HEK293 (cell line): Measurements from ENCODE around the gene DNASE1L3.

Source experiments
- CTCF ChIA-PET: fragments of 350-600 bp; formaldehyde crosslinking; extraction: SDS; loops from one replicate; lab custom pipeline; 2021; ENCODE audit warnings: antibody characterized with exemption; lab: Yijun Ruan, JAX
- POLR2A ChIA-PET: fragments of 300-600 bp; formaldehyde crosslinking; extraction: SDS; loops from one replicate; lab custom pipeline; 2020; ENCODE audit warnings: antibody characterized with exemption, inconsistent platforms; lab: Yijun Ruan, JAX
- H3K27ac ChIP-seq: fragments of 200-500 bp; sonication (Bioruptor generic); 2 replicates; pipeline ENCODE4 v1.5.1; 2014; ENCODE audit warnings: low read depth, low read length, control low read depth, inconsistent platforms; ENCODE audit errors: extremely low read depth
- H3K36me3 ChIP-seq, 2 experiments: fragments of 200-500 bp in 1 of 2; sonication (Bioruptor generic) in 1 of 2; 1 replicate in 1 of 2; 2 replicates in 1 of 2; pipeline ENCODE4 v1.5.1; 2014 to 2017; ENCODE audit warnings: inconsistent platforms in 2 of 2, low read length in 2 of 2; ENCODE audit not compliant: control insufficient read depth in 2 of 2, insufficient read depth in 1 of 2
- H3K4me1 ChIP-seq: fragments of 200-500 bp; sonication (Bioruptor generic); 2 replicates; pipeline ENCODE4 v1.5.1; 2014; ENCODE audit warnings: mild to moderate bottlenecking, low read length, inconsistent platforms; ENCODE audit not compliant: control insufficient read depth, insufficient read depth
- H3K4me3 ChIP-seq: 2 replicates; pipeline ENCODE4 v1.5.1; 2011; ENCODE audit warnings: low read depth, mild to moderate bottlenecking, control low read depth, low read length, moderate library complexity
- H3K9me3 ChIP-seq: fragments of 200-500 bp; sonication (Bioruptor generic); 2 replicates; pipeline ENCODE4 v1.5.1; 2014; ENCODE audit warnings: low read depth, low read length, inconsistent platforms; ENCODE audit not compliant: control insufficient read depth, insufficient read depth
- EGR2 ChIP-seq: fragments of 450-650 bp; formaldehyde crosslinking; IDR thresholded peaks from 2 replicates; pipeline ENCODE4 v1.5.1; 2016; ENCODE audit warnings: low read depth, missing biosample characterization, missing genetic modification characterization
- GLIS2 ChIP-seq: fragments of 450-650 bp; formaldehyde crosslinking; IDR thresholded peaks from 2 replicates; pipeline ENCODE4 v1.5.1; 2016; ENCODE audit warnings: missing biosample characterization, missing genetic modification characterization
- PRDM1 ChIP-seq: fragments of 450-650 bp; formaldehyde crosslinking; IDR thresholded peaks from 2 replicates; pipeline ENCODE4; 2016; ENCODE audit warnings: missing biosample characterization, missing genetic modification characterization
- TCF7L2 ChIP-seq: IDR thresholded peaks from 2 replicates; pipeline ENCODE4 v1.6.1; 2011; ENCODE audit warnings: low read depth, mild to moderate bottlenecking, inconsistent platforms, low read length, moderate library complexity, borderline replicate concordance
- ZBTB21 ChIP-seq: fragments of 450-650 bp; formaldehyde crosslinking; IDR thresholded peaks from 2 replicates; pipeline ENCODE4 v1.5.1; 2017; ENCODE audit warnings: missing biosample characterization, missing genetic modification characterization
- ZBTB8A ChIP-seq: fragments of 450-650 bp; formaldehyde crosslinking; IDR thresholded peaks from 2 replicates; pipeline ENCODE4 v1.5.1; 2016; ENCODE audit warnings: missing biosample characterization, missing genetic modification characterization
- ZFP37 ChIP-seq: fragments of 450-650 bp; formaldehyde crosslinking; IDR thresholded peaks from 2 replicates; pipeline ENCODE4 v1.5.1; 2016; ENCODE audit warnings: missing biosample characterization, missing genetic modification characterization
- ZNF138 ChIP-seq: fragments of 450-650 bp; formaldehyde crosslinking; IDR thresholded peaks from 2 replicates; pipeline ENCODE4 v1.5.1; 2016; ENCODE audit warnings: missing biosample characterization, missing genetic modification characterization, borderline replicate concordance
- ZNF140 ChIP-seq: fragments of 450-650 bp; formaldehyde crosslinking; IDR thresholded peaks from 2 replicates; pipeline ENCODE4 v1.5.1; 2016; ENCODE audit warnings: missing biosample characterization, missing genetic modification characterization
- ZNF16 ChIP-seq: fragments of 450-650 bp; formaldehyde crosslinking; IDR thresholded peaks from 2 replicates; pipeline ENCODE4 v1.5.1; 2016; ENCODE audit warnings: low read depth, missing biosample characterization, missing genetic modification characterization
- ZNF221 ChIP-seq: fragments of 450-650 bp; formaldehyde crosslinking; IDR thresholded peaks from 2 replicates; pipeline ENCODE4 v1.5.1; 2017; ENCODE audit warnings: missing biosample characterization, missing genetic modification characterization, borderline replicate concordance
- ZNF26 ChIP-seq: fragments of 450-650 bp; formaldehyde crosslinking; IDR thresholded peaks from 2 replicates; pipeline ENCODE4 v1.5.1; 2016; ENCODE audit warnings: missing biosample characterization, missing genetic modification characterization
- ZNF274 ChIP-seq, 2 experiments: fragments of 200-500 bp in 1 of 2; fragments of 450-650 bp in 1 of 2; sonication (Bioruptor generic) in 1 of 2; formaldehyde crosslinking in 1 of 2; IDR thresholded peaks; 2 replicates each; pipeline versions ENCODE4 v1.5.1 to v1.6.1; 2014 to 2016; ENCODE audit warnings: borderline replicate concordance in 1 of 2, inconsistent platforms in 1 of 2, low read length in 1 of 2, missing biosample characterization in 1 of 2, missing genetic modification characterization in 1 of 2
- ZNF324 ChIP-seq: fragments of 450-650 bp; formaldehyde crosslinking; IDR thresholded peaks from 2 replicates; pipeline ENCODE4 v1.5.1; 2016; ENCODE audit warnings: missing biosample characterization, missing genetic modification characterization
- ZNF398 ChIP-seq: fragments of 450-650 bp; formaldehyde crosslinking; IDR thresholded peaks from 2 replicates; pipeline ENCODE4 v1.5.1; 2017; ENCODE audit warnings: missing biosample characterization, missing genetic modification characterization
- ZNF426 ChIP-seq: fragments of 450-650 bp; formaldehyde crosslinking; IDR thresholded peaks from 2 replicates; pipeline ENCODE4 v1.5.1; 2017; ENCODE audit warnings: missing biosample characterization, missing genetic modification characterization, mild to moderate bottlenecking, inconsistent platforms, moderate library complexity
- ZNF473 ChIP-seq: fragments of 450-650 bp; formaldehyde crosslinking; IDR thresholded peaks from 2 replicates; pipeline ENCODE4 v1.5.1; 2017; ENCODE audit warnings: missing biosample characterization, missing genetic modification characterization
- ZNF514 ChIP-seq: fragments of 450-650 bp; formaldehyde crosslinking; IDR thresholded peaks from 2 replicates; pipeline ENCODE4 v1.5.1; 2016; ENCODE audit warnings: missing biosample characterization, missing genetic modification characterization
- ZNF560 ChIP-seq: fragments of 450-650 bp; formaldehyde crosslinking; IDR thresholded peaks from 2 replicates; pipeline ENCODE4 v1.5.1; 2017; ENCODE audit warnings: missing biosample characterization, missing genetic modification characterization, borderline replicate concordance
- ZNF585B ChIP-seq: fragments of 450-650 bp; formaldehyde crosslinking; IDR thresholded peaks from 2 replicates; pipeline ENCODE4 v1.5.1; 2016; ENCODE audit warnings: missing biosample characterization, missing genetic modification characterization
- ZNF677 ChIP-seq: fragments of 450-650 bp; IDR thresholded peaks from 2 replicates; pipeline ENCODE4 v1.5.0; 2018; ENCODE audit warnings: missing biosample characterization, mild to moderate bottlenecking, missing genetic modification characterization, moderate library complexity
- ZNF701 ChIP-seq: fragments of 450-650 bp; formaldehyde crosslinking; IDR thresholded peaks from 2 replicates; pipeline ENCODE4 v1.5.1; 2016; ENCODE audit warnings: missing biosample characterization, missing genetic modification characterization
- ZNF777 ChIP-seq: fragments of 450-650 bp; formaldehyde crosslinking; IDR thresholded peaks from 2 replicates; pipeline ENCODE4 v1.5.1; 2017; ENCODE audit warnings: missing biosample characterization, missing genetic modification characterization, borderline replicate concordance
- ZNF791 ChIP-seq: fragments of 450-650 bp; formaldehyde crosslinking; IDR thresholded peaks from 2 replicates; pipeline ENCODE4 v1.5.1; 2016; ENCODE audit warnings: missing biosample characterization, missing genetic modification characterization
- ZNF792 ChIP-seq: fragments of 450-650 bp; formaldehyde crosslinking; IDR thresholded peaks from 2 replicates; pipeline ENCODE4 v1.5.1; 2016; ENCODE audit warnings: missing biosample characterization, missing genetic modification characterization
- TF ChIP-seq, protein P1 (sequence below): fragments of 450-650 bp; formaldehyde crosslinking; IDR thresholded peaks from 2 replicates; pipeline ENCODE4 v1.5.1; 2016; ENCODE audit warnings: missing biosample characterization, missing genetic modification characterization
- TF ChIP-seq, protein P2 (sequence below): fragments of 450-650 bp; formaldehyde crosslinking; IDR thresholded peaks from 2 replicates; pipeline ENCODE4 v1.5.1; 2016; ENCODE audit warnings: missing biosample characterization, missing genetic modification characterization
- TF ChIP-seq, protein P3 (sequence below): fragments of 450-650 bp; formaldehyde crosslinking; IDR thresholded peaks from 2 replicates; pipeline ENCODE4 v1.5.1; 2017; ENCODE audit warnings: missing biosample characterization, missing genetic modification characterization

Gene DNASE1L3

DNA sequence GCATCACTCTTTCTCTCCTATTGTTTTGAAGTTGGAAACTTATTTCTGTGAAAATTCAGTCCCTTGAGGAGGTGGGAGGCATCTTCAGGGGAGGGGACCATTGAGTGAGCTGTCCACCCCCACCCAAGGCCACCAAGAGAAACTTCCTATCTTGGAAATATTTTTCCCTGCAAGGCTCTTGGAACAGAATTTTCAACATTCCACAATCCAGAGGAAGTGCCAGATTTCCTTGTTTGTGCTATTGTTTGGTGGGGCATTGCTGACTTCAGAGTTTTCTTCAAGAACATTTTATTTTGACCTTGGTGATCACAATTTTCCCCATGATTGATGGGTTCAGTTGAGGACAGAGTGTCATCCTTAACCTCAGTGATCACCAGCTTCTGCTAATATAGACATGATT, 12.0 kb downstream of the DNASE1L3 start:
- TF ChIP-seq EGR2 (no peak), ZNF701 (tag by site-specific recombination) (no peak), TCF7L2 (no peak), ZNF514 (tag by site-specific recombination) (no peak), ZNF473 (no peak), ZNF16 (tag by site-specific recombination) (no peak), ZFP37 (tag by site-specific recombination) (no peak), ZNF274 (IDR thresholded peaks at IDR 0.05; ENCODE audit: low read length) (no peak), ZNF274 (tag by site-specific recombination; IDR thresholded peaks at IDR 0.05; ENCODE audit: borderline replicate concordance) (no peak)
- TF ChIP-seq, protein P1, sequence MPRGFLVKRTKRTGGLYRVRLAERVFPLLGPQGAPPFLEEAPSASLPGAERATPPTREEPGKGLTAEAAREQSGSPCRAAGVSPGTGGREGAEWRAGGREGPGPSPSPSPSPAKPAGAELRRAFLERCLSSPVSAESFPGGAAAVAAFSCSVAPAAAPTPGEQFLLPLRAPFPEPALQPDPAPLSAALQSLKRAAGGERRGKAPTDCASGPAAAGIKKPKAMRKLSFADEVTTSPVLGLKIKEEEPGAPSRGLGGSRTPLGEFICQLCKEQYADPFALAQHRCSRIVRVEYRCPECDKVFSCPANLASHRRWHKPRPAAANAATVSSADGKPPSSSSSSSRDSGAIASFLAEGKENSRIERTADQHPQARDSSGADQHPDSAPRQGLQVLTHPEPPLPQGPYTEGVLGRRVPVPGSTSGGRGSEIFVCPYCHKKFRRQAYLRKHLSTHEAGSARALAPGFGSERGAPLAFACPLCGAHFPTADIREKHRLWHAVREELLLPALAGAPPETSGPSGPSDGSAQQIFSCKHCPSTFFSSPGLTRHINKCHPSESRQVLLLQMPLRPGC (tag by site-specific recombination): no peak
- Histone ChIP-seq H3K4me3 (no peak overlapping the region), H3K9me3 (no peaks in the 10 kb centered on the region), H3K4me1 (no peaks in the 10 kb centered on the region), H3K36me3 (no peaks in the 10 kb centered on the region), H3K27ac (no peak overlapping the region)
- ChIA-PET POLR2A (no interaction called here), CTCF (no interaction called here)

DNA sequence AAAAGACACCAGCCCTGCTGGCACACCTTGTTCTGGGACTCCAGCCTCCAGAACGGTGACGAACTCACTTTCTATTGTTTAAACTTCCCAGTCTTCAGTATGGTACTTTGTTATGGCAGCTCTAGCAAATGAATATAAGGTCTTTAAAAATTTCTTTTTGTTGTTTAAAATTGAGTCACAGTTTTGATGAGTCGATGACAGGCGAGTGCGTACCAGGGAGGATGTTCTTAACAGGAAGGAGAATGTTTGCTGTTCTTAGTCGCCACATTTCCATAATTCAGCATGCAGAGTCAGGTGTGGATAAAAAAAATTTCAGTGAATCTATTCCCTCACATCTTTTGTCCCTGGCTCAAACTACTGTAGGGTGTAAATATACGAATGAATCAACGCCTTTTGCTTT, 12.4 kb downstream of the DNASE1L3 start:
- TF ChIP-seq, protein P2, sequence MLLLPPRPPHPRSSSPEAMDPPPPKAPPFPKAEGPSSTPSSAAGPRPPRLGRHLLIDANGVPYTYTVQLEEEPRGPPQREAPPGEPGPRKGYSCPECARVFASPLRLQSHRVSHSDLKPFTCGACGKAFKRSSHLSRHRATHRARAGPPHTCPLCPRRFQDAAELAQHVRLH (tag by site-specific recombination): no peak
- TF ChIP-seq, protein P3, sequence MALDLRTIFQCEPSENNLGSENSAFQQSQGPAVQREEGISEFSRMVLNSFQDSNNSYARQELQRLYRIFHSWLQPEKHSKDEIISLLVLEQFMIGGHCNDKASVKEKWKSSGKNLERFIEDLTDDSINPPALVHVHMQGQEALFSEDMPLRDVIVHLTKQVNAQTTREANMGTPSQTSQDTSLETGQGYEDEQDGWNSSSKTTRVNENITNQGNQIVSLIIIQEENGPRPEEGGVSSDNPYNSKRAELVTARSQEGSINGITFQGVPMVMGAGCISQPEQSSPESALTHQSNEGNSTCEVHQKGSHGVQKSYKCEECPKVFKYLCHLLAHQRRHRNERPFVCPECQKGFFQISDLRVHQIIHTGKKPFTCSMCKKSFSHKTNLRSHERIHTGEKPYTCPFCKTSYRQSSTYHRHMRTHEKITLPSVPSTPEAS (tag by site-specific recombination): no peak
- TF ChIP-seq ZNF777 (no peak), ZNF138 (tag by site-specific recombination) (no peak), ZNF26 (no peak), GLIS2 (tag by site-specific recombination) (no peak), ZNF221 (tag by site-specific recombination) (no peak), ZNF791 (no peak), ZNF398 (no peak), ZNF792 (tag by site-specific recombination) (no peak), ZNF140 (tag by site-specific recombination) (no peak), ZBTB21 (tag by site-specific recombination) (no peak), ZNF585B (no peak), EGR2 (no peak), ZNF677 (no peak), ZNF560 (tag by site-specific recombination) (no peak), ZNF324 (no peak), ZNF426 (tag by site-specific recombination) (no peak), PRDM1 (tag by site-specific recombination) (no peak), ZBTB8A (tag by site-specific recombination) (no peak)
- TF ChIP-seq, all 188 proteins: peak for 0
- Histone ChIP-seq H3K4me3 (no peak overlapping the region), H3K9me3 (no peaks in the 10 kb centered on the region), H3K27ac (no peak overlapping the region), H3K36me3 (no peaks in the 10 kb centered on the region), H3K4me1 (no peaks in the 10 kb centered on the region)
- ChIA-PET POLR2A (no interaction called here), CTCF (no interaction called here)
